H1 (cell line): Measurements from ENCODE around the gene ABCC4.

ENCODE experiments used
- ATF3 ChIP-seq: IDR thresholded peaks from 2 replicates; pipeline ENCODE4 v1.6.1; 2011; ENCODE audit warnings: low read depth, mild to moderate bottlenecking, low read length; ENCODE audit not compliant: insufficient read depth
- GABPA ChIP-seq: IDR thresholded peaks from 2 replicates; pipeline ENCODE4 v1.6.1; 2011; ENCODE audit warnings: mild to moderate bottlenecking, low read length, moderate library complexity, borderline replicate concordance; ENCODE audit not compliant: insufficient read depth
- JUND ChIP-seq: IDR thresholded peaks from 2 replicates; pipeline ENCODE4 v1.6.1; 2011; ENCODE audit warnings: mild to moderate bottlenecking, improper control_type of control experiment, low read length
- RNF2 ChIP-seq: fragments of 200-900, 300-1000 bp; sonication (generic); IDR thresholded peaks from 2 replicates; pipeline ENCODE4 v1.7.1; 2016; ENCODE audit warnings: borderline replicate concordance, low read depth, mild to moderate bottlenecking, antibody characterized with exemption, low read length; ENCODE audit not compliant: poor library complexity, severe bottlenecking; ENCODE audit errors: missing control alignments
- USF2 ChIP-seq: IDR thresholded peaks from 2 replicates; pipeline ENCODE4 v1.6.1; 2011; ENCODE audit warnings: low read length, improper control_type of control experiment

- no peak for TF ChIP-seq RNF2
- TF ChIP-seq ATF3: no peak
- TF ChIP-seq USF2: no peak
- TF ChIP-seq GABPA: no peak
- TF ChIP-seq JUND: no peak
These were observed 322.7 kb downstream of the ABCC4 start for GRCh38 chr13:94978516-94978915.
